Gastroesophageal sphincter (tissue), 3 donors: ENCODE measurements around the gene RYR3.

Experiments used
- EP300 ChIP-seq: sonication (generic); formaldehyde crosslinking; IDR thresholded peaks from one replicate; pipeline ENCODE4 v1.6.1; 2017; ENCODE audit warnings: antibody characterized with exemption, mild to moderate bottlenecking
- POLR2A ChIP-seq, 2 donors: fragments of 450-650 bp; IDR thresholded peaks; one replicate each; pipeline ENCODE4 v1.6.1; 2017; ENCODE audit warnings: antibody characterized with exemption in 2 of 2, mild to moderate bottlenecking in 2 of 2, moderate library complexity in 1 of 2
- POLR2AphosphoS5 ChIP-seq: sonication (generic); formaldehyde crosslinking; IDR thresholded peaks from one replicate; pipeline ENCODE4 v1.6.1; 2017; ENCODE audit warnings: antibody characterized with exemption
- TF ChIP-seq, protein P1 (sequence below), 4 experiments: fragments of 200-600 bp in 2 of 4; fragments of 450-650 bp in 2 of 4; sonication (generic) in 1 of 4; IDR thresholded peaks; one replicate each; pipeline ENCODE4 v1.5.1; 2017 to 2019; ENCODE audit warnings: antibody characterized with exemption in 4 of 4, mild to moderate bottlenecking in 2 of 4, moderate library complexity in 2 of 4

DNA sequence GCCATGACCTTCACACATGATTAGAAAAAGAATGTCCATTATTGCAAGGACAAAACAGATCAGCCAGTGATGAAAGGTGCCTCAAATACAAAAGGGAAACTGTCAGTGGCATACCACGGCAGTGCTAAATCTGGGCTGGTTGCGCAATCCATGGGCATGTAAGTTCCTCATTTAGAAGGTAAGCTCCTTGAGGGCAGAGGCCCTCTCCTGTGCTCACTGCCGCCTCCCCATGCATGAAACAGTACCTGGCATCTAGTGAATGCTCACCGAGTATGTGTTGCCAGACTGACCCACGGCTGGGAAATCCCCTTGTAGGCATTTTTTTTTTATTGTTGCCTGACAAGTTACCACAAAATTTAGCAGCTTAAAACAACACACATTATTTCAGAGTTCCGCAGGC is 345.4 kb downstream of the RYR3 start:
- TF ChIP-seq, protein P1, sequence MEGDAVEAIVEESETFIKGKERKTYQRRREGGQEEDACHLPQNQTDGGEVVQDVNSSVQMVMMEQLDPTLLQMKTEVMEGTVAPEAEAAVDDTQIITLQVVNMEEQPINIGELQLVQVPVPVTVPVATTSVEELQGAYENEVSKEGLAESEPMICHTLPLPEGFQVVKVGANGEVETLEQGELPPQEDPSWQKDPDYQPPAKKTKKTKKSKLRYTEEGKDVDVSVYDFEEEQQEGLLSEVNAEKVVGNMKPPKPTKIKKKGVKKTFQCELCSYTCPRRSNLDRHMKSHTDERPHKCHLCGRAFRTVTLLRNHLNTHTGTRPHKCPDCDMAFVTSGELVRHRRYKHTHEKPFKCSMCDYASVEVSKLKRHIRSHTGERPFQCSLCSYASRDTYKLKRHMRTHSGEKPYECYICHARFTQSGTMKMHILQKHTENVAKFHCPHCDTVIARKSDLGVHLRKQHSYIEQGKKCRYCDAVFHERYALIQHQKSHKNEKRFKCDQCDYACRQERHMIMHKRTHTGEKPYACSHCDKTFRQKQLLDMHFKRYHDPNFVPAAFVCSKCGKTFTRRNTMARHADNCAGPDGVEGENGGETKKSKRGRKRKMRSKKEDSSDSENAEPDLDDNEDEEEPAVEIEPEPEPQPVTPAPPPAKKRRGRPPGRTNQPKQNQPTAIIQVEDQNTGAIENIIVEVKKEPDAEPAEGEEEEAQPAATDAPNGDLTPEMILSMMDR (IDR thresholded peaks at IDR 0.05) = no peak
- TF ChIP-seq POLR2A (IDR thresholded peaks at IDR 0.05) = no peak
- no peak for TF ChIP-seq POLR2AphosphoS5
- no peak for TF ChIP-seq EP300
